Liver (tissue), 9 donors: ENCODE results near the gene HOXD4. TPM values are rescaled to one million over a fixed set of nuclear protein-coding genes. Genes with fewer than 3 reads are reported as not detected.

ENCODE experiments used
- DNase-seq: peaks from one replicate; pipeline ENCODE4 v3.0.0-alpha.2; 2017; ENCODE audit warnings: low spot score
- H3K27ac ChIP-seq, 2 donors: one replicate each; pipeline ENCODE4 v1.7.0; 2013; ENCODE audit warnings: inconsistent platforms in 2 of 2, low read length in 2 of 2, control low read depth in 1 of 2, low read depth in 1 of 2, mild to moderate bottlenecking in 1 of 2
- H3K27me3 ChIP-seq, 4 donors: one replicate each; pipeline versions ENCODE4 v1.6.1 to v1.7.0; 2013; ENCODE audit warnings: low read length in 3 of 4, inconsistent platforms in 1 of 4, mild to moderate bottlenecking in 1 of 4, moderate library complexity in 1 of 4; ENCODE audit not compliant: control insufficient read depth in 4 of 4, insufficient read depth in 4 of 4
- H3K36me3 ChIP-seq, 4 donors: one replicate each; pipeline versions ENCODE4 v1.6.1 to v1.7.0; 2013; ENCODE audit warnings: low read length in 3 of 4, mild to moderate bottlenecking in 3 of 4, low read depth in 1 of 4, moderate library complexity in 1 of 4; ENCODE audit not compliant: control insufficient read depth in 4 of 4, insufficient read depth in 3 of 4
- H3K4me1 ChIP-seq, 4 donors: one replicate each; pipeline versions ENCODE4 v1.6.1 to v1.7.0; 2013; ENCODE audit warnings: low read length in 3 of 4, mild to moderate bottlenecking in 3 of 4, moderate library complexity in 1 of 4; ENCODE audit not compliant: control insufficient read depth in 4 of 4, insufficient read depth in 4 of 4
- H3K4me3 ChIP-seq, 3 donors: one replicate each; pipeline versions ENCODE4 v1.6.1 to v1.7.0; 2013; ENCODE audit warnings: low read length in 3 of 3, control low read depth in 1 of 3, low read depth in 1 of 3, mild to moderate bottlenecking in 1 of 3
- H3K9ac ChIP-seq, 2 donors: one replicate each; pipeline ENCODE4 v1.7.0; 2013; ENCODE audit warnings: low read length in 2 of 2, mild to moderate bottlenecking in 2 of 2, moderate library complexity in 2 of 2, control low read depth in 1 of 2, low read depth in 1 of 2
- H3K9me3 ChIP-seq, 4 donors: one replicate each; pipeline versions ENCODE4 v1.6.1 to v1.7.0; 2013; ENCODE audit warnings: low read length in 3 of 4; ENCODE audit not compliant: control insufficient read depth in 4 of 4
- GABPA ChIP-seq, 2 donors: IDR thresholded peaks in 1 of 2; conservative IDR thresholded peaks in 1 of 2; 2 replicates each; pipeline ENCODE4 v1.6.1; 2016; ENCODE audit warnings: antibody characterized with exemption in 2 of 2, mild to moderate bottlenecking in 1 of 2, moderate library complexity in 1 of 2
- HNF4A ChIP-seq, 2 donors: conservative IDR thresholded peaks; 2 replicates each; pipeline ENCODE4 v1.6.1; 2016; ENCODE audit warnings: antibody characterized with exemption in 2 of 2, mild to moderate bottlenecking in 2 of 2
- HNF4G ChIP-seq: IDR thresholded peaks from 2 replicates; pipeline ENCODE4 v1.6.1; 2016; ENCODE audit warnings: antibody characterized with exemption
- RAD21 ChIP-seq, 2 donors: IDR thresholded peaks; 2 replicates each; pipeline ENCODE4 v1.6.1; 2016; ENCODE audit warnings: antibody characterized with exemption in 2 of 2, mild to moderate bottlenecking in 2 of 2
- WGBS: extraction: QIAGEN DNeasy Blood & Tissue Kit; methylation state at CpG from one replicate; pipeline ENCODE4 v1.1.7; 2013; 5-methylcytosine and 5-hydroxymethylcytosine counted together
- polyA plus RNA-seq, 2 donors: library from polyadenylated mRNA; stranded (reverse) in 1 of 2; unstranded in 1 of 2; fragments of 200-250 nt in 1 of 2; fragments of >200 nt in 1 of 2; fragmentation: Nextera tagmentation in 1 of 2; extraction: Ambion mirVana in 1 of 2; gene quantifications; one replicate each; pipeline versions ENCODE4 v1.2.1 to v1.2.3, GENCODE V29; 2013 to 2015
- total RNA-seq, 2 donors: library from RNA; depleted of rRNA; stranded (reverse); fragments of >200 nt; gene quantifications; one replicate each; pipeline ENCODE4 v1.2.3, GENCODE V29; 2014
- TF ChIP-seq, protein P1 (sequence below): fragments of 150-350 bp; IDR thresholded peaks from 2 replicates; pipeline ENCODE4 v1.5.1; 2017; ENCODE audit warnings: improper control_type of control experiment, low read depth, low read length; ENCODE audit not compliant: missing input control
- TF ChIP-seq, protein P2 (sequence below): IDR thresholded peaks from 2 replicates; pipeline ENCODE4 v1.6.1; 2016; ENCODE audit warnings: antibody characterized with exemption
- TF ChIP-seq, protein P3 (sequence below): IDR thresholded peaks from 2 replicates; pipeline ENCODE4 v1.6.1; 2016; ENCODE audit warnings: antibody characterized with exemption
- TF ChIP-seq, protein P4 (sequence below): IDR thresholded peaks from 2 replicates; pipeline ENCODE4 v1.6.1; 2016; ENCODE audit warnings: antibody characterized with exemption, mild to moderate bottlenecking
- donor health status: healthy.
- donor health status: healthy.
- donor health status: healthy.
- donor health status: healthy.
- donor health status: healthy.

HOXD4 gene
- total and polyA plus RNA-seq, 4 donors: not detected

DNA sequence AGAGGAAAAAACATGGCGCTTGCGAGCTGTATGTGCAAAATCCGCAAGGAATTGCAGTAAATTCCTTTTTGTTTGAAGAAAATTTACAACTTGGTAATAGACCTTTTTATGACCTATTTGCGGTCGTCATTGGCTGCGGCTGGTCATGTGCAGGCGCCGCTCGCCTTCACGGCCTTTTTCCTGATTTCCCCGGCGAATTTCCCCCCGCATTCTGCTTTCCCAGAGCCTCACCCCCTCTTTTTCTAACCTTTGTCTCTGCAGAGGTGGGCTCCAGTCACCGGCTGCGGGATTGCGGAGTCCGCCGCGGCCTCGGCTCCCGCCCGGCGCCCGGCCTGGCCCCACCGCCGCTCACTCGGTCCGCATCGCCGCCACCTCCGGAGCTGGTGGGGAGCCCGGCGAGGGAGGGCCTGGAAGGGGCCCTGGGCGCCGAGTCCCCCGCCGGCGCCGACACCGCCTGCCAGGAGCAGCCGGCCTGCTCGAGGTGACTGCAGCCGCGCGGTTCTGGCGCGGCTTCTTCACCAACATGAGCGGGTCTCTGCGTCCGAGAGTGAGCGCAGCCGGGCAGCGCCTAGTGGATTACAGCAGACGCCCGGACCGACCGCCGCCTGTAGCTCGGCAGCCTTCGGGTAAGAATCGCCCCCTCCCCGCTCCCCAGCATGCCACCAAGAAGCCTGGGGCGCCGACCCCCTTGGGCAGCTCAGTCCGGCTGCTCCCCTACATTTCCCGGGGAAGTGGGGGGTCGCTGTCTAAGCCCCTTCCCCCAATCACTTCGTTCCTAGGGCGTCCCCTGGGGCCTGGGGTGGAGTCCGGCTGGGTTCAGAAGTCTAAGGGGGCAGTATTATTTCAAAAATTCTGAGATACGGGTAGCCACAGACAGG lies 14.7 kb upstream of the HOXD4 start (continued):
- TF ChIP-seq, protein P1, sequence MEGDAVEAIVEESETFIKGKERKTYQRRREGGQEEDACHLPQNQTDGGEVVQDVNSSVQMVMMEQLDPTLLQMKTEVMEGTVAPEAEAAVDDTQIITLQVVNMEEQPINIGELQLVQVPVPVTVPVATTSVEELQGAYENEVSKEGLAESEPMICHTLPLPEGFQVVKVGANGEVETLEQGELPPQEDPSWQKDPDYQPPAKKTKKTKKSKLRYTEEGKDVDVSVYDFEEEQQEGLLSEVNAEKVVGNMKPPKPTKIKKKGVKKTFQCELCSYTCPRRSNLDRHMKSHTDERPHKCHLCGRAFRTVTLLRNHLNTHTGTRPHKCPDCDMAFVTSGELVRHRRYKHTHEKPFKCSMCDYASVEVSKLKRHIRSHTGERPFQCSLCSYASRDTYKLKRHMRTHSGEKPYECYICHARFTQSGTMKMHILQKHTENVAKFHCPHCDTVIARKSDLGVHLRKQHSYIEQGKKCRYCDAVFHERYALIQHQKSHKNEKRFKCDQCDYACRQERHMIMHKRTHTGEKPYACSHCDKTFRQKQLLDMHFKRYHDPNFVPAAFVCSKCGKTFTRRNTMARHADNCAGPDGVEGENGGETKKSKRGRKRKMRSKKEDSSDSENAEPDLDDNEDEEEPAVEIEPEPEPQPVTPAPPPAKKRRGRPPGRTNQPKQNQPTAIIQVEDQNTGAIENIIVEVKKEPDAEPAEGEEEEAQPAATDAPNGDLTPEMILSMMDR: no peak
- no peak for TF ChIP-seq HNF4A (conservative IDR thresholded peaks at IDR 0.05)

DNA sequence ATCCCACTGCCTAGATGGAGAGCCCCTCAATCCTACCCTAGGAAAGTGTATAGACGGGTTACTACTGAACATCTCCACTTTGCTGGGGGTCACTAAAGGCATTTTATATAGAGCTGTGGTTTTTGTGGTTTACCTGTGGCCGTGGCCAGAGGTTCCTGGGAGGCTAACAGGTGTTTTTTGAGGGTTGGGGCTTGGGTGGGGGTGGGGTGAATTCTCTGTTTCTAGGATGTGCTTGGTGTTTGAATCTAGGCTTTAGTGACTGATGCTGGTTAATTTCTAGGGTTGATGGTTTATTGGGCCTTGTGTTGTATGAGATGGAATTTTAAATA lies 14.1 kb upstream of the HOXD4 start:
- Histone ChIP-seq H3K4me3 (no peak overlapping the region), H3K4me1 (peaks cover 9 to 22% (median 14%) of the 10 kb centered on the region in 4 donors), H3K27ac (no peak overlapping the region), H3K27me3 (peaks cover 11 to 51% (median 23%) of the 10 kb centered on the region in 4 donors), H3K9ac (no peak overlapping the region), H3K36me3 (no peaks in the 10 kb centered on the region), H3K9me3 (peaks cover 0 to 3% (median 0%) of the 10 kb centered on the region in 4 donors)
- no peak for DNase-seq
- TF ChIP-seq, protein P2, sequence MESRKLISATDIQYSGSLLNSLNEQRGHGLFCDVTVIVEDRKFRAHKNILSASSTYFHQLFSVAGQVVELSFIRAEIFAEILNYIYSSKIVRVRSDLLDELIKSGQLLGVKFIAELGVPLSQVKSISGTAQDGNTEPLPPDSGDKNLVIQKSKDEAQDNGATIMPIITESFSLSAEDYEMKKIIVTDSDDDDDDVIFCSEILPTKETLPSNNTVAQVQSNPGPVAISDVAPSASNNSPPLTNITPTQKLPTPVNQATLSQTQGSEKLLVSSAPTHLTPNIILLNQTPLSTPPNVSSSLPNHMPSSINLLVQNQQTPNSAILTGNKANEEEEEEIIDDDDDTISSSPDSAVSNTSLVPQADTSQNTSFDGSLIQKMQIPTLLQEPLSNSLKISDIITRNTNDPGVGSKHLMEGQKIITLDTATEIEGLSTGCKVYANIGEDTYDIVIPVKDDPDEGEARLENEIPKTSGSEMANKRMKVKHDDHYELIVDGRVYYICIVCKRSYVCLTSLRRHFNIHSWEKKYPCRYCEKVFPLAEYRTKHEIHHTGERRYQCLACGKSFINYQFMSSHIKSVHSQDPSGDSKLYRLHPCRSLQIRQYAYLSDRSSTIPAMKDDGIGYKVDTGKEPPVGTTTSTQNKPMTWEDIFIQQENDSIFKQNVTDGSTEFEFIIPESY: no peak
- no peak for TF ChIP-seq HNF4A (conservative IDR thresholded peaks at IDR 0.05)
- no peak for TF ChIP-seq RAD21 (IDR thresholded peaks at IDR 0.05)
- TF ChIP-seq, protein P3, sequence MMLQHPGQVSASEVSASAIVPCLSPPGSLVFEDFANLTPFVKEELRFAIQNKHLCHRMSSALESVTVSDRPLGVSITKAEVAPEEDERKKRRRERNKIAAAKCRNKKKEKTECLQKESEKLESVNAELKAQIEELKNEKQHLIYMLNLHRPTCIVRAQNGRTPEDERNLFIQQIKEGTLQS: no peak
- no peak for TF ChIP-seq GABPA (IDR thresholded peaks at IDR 0.05 in 1 of 2, conservative IDR thresholded peaks at IDR 0.05 in 1 of 2)
- 16% methylated on average over 2 of the region's 2 CpGs for WGBS

DNA sequence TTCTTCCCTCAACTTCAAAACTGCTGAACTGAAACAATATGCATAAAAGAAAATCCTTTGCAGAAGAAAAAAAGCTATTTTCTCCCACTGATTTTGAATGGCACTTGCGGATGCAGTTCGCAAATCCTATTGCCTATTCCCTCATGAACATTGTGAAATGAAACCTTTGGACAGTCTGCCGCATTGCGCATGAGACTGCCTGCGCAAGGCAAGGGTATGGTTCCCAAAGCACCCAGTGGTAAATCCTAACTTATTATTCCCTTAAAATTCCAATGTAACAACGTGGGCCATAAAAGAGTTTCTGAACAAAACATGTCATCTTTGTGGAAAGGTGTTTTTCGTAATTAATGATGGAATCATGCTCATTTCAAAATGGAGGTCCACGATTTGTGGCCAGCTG lies 13.4 kb upstream of the HOXD4 start:
- TF ChIP-seq, protein P2: no peak
- TF ChIP-seq RAD21 (IDR thresholded peaks at IDR 0.05) (no peak), HNF4G (peak; percentile 45), HNF4A (conservative IDR thresholded peaks at IDR 0.05) (peak; percentile 74 to 83)
- TF ChIP-seq, protein P4, sequence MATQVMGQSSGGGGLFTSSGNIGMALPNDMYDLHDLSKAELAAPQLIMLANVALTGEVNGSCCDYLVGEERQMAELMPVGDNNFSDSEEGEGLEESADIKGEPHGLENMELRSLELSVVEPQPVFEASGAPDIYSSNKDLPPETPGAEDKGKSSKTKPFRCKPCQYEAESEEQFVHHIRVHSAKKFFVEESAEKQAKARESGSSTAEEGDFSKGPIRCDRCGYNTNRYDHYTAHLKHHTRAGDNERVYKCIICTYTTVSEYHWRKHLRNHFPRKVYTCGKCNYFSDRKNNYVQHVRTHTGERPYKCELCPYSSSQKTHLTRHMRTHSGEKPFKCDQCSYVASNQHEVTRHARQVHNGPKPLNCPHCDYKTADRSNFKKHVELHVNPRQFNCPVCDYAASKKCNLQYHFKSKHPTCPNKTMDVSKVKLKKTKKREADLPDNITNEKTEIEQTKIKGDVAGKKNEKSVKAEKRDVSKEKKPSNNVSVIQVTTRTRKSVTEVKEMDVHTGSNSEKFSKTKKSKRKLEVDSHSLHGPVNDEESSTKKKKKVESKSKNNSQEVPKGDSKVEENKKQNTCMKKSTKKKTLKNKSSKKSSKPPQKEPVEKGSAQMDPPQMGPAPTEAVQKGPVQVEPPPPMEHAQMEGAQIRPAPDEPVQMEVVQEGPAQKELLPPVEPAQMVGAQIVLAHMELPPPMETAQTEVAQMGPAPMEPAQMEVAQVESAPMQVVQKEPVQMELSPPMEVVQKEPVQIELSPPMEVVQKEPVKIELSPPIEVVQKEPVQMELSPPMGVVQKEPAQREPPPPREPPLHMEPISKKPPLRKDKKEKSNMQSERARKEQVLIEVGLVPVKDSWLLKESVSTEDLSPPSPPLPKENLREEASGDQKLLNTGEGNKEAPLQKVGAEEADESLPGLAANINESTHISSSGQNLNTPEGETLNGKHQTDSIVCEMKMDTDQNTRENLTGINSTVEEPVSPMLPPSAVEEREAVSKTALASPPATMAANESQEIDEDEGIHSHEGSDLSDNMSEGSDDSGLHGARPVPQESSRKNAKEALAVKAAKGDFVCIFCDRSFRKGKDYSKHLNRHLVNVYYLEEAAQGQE: no peak
- 28% methylated on average over 8 of the region's 8 CpGs for WGBS
- Histone ChIP-seq H3K4me1 (peaks cover 7 to 18% (median 13%) of the 10 kb centered on the region in 4 donors), H3K9me3 (no peaks in the 10 kb centered on the region), H3K9ac (no peak overlapping the region), H3K4me3 (no peak overlapping the region), H3K27ac (no peak overlapping the region), H3K36me3 (no peaks in the 10 kb centered on the region), H3K27me3 (peaks cover 11 to 46% (median 22%) of the 10 kb centered on the region in 4 donors)
- DNase-seq: no peak
